HG03342 (cell line): ENCODE measurements around the gene CDYL.
A peak's percentile ranks its signal among the peaks of the same experiment; 100 is the strongest.

Experiments
- ATAC-seq: cut with Tn5 transposase; IDR thresholded peaks from one replicate; pipeline ENCODE4 v1.9.1; 2021; ENCODE audit warnings: mild to moderate bottlenecking, moderate library complexity; ENCODE audit not compliant: unreplicated experiment

CDYL gene

DNA sequence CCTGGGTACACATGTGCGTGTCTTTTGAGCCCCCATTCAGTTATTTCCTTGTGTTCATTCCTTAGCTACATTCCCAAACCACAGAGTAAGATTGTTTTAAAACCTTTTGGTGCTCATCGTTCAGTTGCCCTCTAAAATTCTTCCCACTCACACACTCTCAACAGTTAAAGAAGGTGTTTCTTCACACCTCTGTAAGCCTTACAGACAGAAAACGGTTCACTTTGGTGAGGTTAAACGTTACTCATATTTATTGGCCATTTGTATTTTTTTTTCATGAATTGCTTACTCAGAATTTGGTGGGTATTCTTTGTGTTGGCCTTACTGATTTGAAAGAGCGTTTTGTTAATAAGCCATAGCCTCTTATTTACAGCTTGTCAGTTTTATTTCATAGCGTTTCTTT, 97.7 kb downstream of the CDYL start:
- no peak for ATAC-seq

DNA sequence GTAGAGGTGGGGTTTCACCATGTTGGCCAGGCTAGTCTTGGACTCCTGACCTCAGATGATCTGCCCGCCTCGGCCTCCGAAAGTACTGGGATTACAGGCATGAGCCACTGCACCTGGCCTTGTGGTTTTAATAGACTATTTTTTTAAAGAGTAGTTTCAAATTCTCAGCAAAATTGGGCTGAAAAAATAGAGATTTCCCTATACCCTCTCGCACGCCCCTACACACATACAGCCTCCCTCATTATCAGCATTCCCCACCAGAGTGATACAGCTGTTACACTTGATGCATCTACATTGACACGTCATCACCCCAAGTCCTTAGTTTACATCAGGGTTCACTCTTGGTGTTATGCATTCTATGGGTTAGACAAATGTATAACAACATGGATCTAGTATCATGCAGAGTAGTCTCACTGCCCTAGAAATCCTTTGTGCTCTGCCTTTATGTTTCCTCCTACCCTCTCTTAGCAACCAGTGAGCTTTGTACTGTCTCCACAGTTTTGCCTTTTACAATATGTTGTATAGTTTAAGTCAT, 103.6 kb downstream of the CDYL start:
- ATAC-seq: peak; percentile 71

DNA sequence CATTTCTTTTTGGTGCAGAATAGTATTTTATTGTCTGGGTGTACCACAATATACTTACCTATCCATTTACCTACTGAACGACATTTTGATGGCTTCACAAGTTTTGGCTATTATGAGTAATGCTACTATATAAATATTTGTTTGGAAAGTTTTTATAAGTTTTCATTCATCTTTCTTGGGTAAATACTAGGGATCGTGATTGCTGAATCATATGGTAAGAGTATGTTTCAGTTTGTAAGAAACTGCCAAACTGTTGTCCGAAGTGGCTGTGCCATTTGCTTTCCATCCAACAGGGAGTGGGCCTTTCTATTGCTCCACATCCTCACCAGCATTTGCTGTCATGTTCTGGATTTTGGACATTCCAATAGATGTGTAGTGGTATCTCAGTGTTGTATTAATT, 104.2 kb downstream of the CDYL start:
- no peak for ATAC-seq

DNA sequence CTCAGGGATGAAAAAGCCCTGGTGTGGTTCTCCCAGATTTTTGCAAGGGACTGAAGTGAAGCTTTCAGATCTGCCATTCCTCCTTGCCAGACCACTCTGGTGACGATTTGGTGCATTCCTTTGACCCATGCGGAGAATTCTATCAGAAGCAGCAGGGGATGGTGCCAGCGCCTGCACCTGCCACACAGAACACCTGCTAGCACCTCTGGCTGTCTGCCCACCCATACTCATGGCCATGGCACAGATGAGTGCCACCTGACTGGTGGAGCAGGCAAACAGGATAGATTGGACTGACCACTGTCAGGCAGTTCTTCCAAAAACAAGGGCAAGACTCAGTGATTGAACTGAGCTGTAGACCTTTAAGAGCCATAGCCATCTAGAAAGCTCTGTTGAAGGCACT, 107.1 kb downstream of the CDYL start:
- ATAC-seq: no peak

DNA sequence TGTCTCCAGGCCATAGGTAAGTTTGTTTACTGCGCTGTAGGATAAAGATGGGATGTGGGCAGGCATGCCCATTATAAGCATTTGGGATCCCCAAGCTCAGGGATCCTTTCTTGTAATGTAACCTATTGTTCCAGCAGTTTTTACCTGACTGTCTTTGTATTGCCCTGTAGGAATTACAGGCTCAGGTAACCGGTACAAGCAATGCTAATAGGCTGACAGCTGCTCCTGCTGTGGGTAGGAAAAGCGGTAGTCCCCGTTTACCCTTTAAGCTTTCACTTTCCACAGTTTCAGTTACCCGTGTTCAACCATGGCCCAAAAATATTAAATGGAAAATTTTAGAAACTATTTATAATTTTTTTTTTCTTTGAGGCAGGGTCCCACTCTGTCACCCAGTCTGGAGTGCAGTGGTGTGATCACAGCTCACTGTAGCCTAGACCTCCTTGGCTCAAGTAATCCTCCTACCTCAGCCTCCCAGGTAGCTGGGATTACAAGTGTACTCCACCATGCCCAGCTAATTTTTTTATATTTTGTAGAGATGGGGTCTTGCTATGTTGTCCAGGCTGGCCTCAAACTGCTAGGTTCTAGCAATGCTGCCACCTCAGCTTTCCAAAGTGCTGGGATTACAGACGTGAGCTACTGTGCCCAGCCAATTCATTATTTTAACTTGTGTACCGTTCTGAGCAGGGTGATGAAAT, 108.6 kb downstream of the CDYL start:
- ATAC-seq: no peak

DNA sequence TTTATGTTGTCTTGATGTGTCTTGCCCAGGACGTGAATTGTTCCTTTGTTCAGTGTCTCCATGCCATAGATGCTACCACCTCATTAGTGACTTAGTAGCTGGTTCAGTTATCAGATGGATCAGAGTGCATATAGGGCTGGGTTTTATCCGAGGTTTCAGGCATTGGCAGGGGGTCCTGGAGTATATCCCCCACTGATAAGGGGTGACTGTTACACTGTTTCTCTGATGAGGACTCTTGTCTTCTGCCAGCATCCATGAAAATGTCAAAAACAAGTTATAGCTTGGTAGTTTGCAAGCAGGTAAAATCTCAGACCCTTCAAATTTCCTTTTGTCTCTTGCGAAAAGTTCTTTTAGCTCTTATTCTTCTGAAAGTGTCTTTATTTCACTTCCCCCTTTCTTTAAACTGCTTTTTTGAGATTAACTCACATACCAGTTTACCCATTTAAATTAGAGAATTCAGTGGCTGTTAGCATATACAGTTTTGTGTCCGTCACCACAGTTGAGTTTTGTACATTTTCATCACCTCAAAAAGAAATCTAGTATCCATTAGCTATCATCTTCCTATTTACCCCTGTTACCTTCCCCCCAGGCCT, 109.2 kb downstream of the CDYL start:
- no peak for ATAC-seq

DNA sequence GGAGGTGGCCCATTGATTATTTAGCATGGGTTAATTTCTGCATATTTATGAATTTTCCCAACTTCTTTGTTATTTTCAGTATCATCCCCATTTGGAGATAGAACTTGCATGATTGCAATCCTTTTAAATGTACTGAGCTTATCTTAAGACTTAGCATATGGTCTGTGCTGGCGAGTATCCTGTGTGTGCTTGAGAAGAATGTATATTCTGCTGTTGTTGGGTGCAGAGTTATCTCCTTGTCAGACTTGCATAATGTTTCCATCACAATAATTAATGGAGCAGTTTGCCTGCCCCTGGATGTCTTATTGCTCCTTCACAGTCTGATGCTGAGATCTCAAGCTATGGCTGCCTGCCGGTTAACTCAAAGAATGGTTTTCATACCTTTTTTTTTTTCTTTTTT, 112.6 kb downstream of the CDYL start:
- no peak for ATAC-seq

DNA sequence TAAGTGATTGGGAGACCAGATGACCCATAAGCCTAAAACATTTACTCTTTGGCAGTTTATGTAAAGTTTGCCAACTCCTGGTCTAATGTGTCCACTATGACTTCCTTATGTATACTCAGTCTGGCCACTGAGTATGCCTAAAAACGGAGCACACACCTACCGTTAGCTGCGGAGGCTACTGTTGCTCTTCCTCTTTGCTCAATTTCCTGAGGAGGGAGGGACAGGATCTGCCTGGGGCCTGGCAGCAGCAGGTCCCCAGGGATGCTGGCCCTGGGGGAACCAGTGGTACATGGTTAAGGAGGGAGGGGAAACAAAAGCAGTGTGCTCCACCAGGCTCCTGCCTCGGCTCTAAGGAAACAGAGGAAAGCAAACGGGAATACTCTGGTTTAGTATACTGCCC, 113.5 kb downstream of the CDYL start:
- ATAC-seq: no peak

DNA sequence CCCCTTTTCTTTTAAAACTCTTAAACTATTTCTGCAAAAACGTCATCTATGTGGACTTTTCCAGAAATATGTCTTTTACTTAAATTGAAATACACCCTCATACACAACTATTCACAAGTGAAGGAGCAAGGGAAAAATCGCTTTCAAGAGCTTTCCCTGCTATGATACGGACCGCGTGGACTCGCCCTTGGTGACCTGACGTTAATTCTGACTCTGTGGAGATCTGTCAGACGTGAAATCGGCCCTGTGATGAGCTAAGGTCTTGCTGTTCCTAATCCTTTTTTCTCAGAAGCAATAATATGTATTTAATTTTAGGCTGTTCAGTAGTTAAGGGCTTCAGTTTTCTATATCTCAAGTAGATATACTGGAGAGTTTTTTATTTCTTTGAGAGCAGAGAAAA, 114.0 kb downstream of the CDYL start:
- ATAC-seq: no peak

DNA sequence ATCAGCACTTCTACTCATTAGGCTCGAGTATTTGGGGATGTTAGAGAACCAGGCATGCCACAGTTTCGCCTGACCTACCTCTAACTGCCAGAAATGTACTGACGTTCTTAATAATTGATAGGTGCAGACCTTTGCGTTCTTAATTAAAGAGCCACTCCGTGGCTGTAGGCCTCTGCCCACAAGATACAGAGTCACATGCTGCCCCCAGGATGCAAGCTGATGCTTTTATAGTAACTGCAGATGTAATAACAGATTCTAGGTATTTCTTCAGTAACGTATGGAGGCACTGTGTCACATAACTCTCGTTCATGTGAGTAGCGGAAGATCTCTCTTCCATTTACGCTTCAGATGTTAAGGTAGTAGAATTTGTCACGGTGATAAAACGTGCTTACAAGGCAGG, 114.4 kb downstream of the CDYL start:
- ATAC-seq: no peak

DNA sequence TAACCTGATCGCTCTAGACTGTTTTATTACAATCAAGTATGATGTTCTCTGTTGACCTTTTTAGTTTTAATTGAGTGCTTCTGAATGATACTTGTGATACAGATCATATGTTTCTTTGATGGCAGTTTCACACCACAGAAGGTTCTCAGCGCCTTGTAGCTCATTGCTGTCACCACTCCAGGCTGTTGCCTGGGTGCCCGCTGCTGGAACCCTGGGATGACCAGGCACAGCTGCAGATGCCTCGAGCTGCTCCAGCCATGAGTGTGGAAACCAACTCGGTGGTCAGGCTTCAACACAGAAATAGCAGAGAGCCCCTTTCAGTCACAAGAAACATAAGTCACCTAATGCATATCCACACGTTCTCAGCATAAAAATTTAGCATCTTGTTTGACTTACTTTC, 114.9 kb downstream of the CDYL start:
- ATAC-seq: no peak

DNA sequence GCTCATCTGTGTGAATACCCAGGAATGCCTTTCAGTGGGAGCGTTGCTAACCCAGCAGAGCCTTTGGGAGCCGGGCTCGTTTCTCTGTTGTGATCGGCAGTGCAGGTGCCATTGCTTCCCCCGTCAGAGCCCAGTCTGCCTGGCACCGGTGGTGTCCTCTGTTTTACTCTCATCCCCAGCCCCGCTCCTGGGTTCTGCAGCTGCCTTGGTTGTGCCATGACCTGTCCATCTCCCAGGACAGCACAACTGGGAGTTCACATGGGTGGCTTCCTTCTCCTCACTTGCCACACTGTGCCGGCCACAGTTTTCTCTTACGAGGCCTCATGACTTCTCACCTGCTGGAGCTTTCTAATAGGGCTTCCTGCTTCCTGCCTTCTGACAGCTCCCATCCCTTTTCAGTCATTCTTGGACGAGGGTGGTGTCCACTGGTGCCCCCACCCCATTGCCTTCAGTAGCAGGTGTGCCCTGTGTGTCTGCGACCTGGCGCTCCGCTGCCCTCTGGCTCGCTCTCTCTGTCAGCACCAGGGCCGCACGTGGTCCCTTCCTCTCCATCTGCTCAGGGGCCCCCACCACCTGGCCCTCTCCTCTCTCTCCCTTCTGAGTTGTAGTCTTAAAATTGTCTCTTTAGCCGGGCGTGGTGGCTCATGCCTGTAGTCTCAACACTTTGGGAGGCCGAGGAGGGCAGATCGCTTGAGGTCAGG, 116.7 kb downstream of the CDYL start:
- no peak for ATAC-seq

DNA sequence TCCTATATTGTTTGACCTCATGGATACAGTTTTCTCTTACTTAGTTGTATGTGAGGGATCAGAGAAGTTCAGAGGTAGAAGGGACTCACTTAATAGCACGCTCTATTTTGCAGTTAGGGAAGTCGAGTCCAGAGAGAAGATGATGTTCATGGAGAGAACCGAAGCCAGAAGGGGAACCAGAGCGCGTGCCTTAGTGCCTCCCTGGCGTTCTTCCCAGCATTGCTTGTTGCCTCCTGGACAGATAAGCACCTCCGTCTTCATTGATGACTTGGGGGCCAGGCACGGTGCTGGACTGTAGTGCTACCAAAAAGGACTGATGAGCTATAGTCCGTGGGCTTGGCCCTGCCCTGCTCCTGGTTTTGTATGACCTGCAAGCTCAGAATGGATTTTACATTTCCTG, 117.8 kb downstream of the CDYL start:
- no peak for ATAC-seq

DNA sequence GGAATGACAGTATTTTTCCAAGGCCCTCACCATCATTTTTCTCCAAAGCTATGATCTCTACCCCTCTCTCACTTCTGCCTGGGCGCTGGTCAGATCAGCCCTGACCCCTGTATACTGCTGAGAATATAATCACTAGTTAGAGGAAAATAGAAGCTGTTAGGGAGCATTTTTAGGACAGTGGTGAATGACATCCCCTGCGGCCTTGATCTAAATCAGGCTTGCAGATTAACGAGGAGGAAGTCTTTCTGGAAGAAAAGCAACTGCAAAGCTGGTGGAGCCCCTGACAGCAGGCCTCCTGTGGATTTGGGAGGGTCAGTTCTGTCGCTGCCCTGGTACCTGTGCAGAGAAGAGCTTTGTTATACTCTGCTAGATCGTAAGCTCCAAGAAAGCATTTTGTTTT, 119.8 kb downstream of the CDYL start:
- ATAC-seq: no peak

DNA sequence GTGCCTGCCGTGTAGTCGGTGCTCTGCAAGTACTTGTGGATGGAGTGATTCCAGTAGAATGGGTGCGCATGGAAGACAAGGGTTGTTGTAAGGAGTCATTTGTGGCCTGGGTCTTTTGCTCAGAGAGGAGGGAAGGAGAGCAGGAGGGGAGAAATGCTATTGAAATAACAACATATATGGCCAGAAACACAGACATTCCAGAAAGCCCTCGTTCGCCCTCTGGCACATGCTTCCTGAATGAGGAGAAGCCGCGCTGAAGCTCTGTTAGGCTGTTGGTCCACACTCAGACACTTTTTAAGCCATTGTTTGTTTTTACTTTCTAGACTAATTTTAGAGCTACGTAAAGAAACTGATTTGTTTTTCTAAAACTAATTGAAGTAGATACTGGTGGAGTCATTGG, 120.2 kb downstream of the CDYL start:
- no peak for ATAC-seq

DNA sequence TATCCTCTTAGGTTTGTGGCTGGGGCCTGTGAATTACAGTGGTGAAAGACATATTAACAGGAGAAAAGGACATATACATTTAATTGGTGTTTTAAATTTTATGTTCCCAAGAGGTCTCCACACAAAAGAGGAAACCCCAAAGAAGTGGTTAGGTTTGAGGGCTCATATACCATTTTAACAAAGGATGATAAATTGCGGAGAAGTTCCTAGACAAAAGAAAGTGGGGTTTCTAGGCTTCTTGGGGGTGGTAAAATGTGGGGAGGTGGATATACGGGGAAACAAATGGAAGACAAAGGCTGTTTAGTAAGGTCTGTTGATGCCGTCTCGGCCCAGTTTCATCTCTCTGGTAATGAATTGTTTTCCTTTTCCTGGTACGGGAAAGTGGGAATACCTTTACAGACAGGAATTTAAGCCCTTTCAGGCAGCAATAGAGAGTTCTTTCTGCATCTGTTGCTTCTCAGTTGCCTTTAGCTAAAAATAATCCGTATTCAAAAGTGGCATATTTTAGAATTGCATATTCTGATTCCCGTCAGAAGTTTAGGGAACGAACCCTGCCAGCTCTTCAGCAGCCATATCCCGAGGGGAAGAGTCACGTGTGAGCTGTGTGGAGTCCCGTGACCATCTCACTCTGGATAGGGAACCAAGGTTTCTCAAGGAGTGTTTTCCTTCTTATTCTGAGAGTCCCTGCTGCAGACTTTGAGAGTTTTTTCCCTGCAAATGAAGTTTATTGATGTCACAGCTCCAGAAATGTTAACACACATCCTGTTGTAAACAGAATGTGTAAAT, 123.2 kb downstream of the CDYL start:
- no peak for ATAC-seq

DNA sequence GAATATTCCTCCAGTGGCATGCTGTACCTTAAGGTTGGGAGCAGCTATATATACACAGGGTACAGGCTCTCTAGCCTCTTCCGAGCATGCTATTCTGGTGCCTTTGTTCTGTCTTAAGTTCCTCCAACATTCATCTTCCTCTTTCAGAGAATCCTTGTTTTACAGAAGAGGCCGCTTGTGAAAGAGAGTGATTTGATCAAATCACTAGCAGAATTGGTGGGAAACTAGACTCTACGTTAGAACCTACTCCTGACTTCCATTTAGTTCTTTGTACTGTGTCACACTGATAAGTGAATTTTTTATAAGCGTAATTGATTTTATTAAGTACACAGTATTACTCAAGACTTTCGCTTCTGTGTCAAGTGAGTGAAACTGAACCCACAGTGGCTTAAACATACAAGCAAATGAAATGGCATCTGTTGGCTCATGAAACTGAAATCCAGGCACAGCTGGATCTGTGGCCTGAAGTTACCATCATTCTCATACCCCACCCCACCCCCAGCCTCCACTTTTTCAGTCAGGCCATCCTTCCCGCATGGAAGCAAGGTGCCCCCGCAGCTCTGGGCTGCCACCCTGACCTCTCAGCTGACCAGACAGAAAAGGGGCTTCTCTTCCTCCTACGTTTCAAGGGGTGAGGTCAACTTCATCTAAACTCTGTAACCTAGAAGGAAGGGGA, 125.3 kb downstream of the CDYL start:
- ATAC-seq: no peak

DNA sequence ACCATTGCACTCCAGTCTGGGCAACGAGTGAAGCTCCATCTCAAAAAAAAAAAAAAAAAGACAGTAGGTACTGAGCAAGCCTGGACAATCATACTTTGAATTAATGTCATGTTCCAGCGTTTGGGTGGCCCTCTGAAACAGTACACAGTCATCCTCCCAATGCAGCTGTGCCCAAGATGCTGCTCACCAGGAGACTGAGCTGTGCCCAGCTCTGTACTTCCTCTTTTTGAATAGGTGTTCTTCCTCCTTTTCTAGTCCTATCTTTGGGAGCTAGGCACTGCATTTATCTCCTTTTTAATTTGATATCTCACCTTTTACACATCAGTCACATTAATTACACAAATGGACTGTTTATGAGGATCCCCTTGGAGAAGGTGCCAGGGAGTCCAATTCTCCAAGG, 126.2 kb downstream of the CDYL start:
- ATAC-seq: no peak

DNA sequence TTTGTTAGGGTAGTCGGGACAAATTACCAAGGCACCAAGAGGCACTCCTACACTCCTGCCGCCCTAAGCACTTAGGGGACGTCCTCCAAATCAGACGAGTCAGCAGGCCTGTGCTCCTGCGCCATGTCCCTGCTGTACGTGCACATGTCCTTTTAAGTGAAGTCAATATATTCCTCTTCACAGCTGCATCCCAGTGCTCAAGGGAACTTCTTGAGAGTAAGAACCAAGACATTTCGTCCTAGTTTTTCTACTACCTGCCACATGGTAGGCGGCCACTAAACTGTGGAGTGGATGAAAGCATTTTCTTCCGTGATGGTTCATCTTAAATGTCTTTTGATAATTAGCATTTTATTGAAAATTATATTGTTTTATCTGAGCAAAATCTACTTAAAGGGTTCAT, 126.9 kb downstream of the CDYL start:
- no peak for ATAC-seq

DNA sequence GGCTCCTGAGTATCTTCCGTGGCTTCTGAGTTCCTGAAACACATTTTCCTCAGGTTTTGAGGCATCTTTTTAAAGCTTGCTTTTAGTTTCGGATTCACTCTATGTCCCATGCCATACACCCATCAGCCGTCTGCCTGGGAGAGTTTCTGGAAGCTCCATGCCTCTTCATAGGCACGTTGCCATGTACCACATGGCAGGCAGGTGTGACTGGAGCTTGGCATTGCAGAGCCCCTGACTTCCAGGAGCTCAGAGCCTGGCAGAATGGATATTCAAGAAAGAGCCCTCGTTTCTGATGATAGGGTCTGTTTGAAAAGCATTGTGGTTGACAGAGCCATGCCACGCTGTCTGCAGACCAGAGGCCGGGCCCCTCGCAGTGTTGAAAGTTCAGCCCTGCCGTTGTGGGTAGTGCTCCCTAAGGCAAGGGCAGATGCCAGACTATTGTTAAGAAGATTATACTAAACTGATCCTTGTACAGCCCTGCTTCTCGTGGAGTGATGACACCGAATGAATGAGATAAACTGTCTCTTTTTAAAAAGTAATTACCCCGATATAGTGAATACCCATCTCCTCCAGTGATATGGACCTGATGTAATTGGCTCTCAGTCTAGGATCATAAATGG, 127.7 kb downstream of the CDYL start:
- ATAC-seq: no peak
